Keratinocyte (primary cell): ENCODE data around the gene TP53INP2. TPM values are rescaled to one million over a fixed set of nuclear protein-coding genes. Genes with fewer than 3 reads are reported as not detected.

Experiments
- DNase-seq: peaks from one replicate; pipeline ENCODE4 v3.0.0-alpha.2; 2011; ENCODE audit warnings: low read depth, missing footprints, low spot score
- FAIRE-seq: peaks from 2 replicates; lab custom pipeline; 2011; peaks lifted over from hg19 to GRCh38; lab: Jason Lieb, UNC
- H2AFZ ChIP-seq: 2 replicates; pipeline ENCODE4 v1.6.0; 2012; ENCODE audit warnings: low read length, control low read depth, inconsistent platforms; ENCODE audit not compliant: control insufficient read depth
- H3K27ac ChIP-seq: 2 replicates; pipeline ENCODE4 v1.5.1; 2011; ENCODE audit warnings: low read length; ENCODE audit not compliant: control insufficient read depth, insufficient read depth
- H3K27me3 ChIP-seq: 3 replicates; pipeline ENCODE4 v1.6.0; 2011; ENCODE audit warnings: low read length; ENCODE audit not compliant: control insufficient read depth, insufficient read depth; ENCODE audit errors: extremely low read depth
- H3K36me3 ChIP-seq, 2 experiments: 2 replicates in 1 of 2; 3 replicates in 1 of 2; pipeline ENCODE4 v1.5.1; 2011; ENCODE audit warnings: low read length in 2 of 2, mild to moderate bottlenecking in 1 of 2; ENCODE audit not compliant: control insufficient read depth in 2 of 2, insufficient read depth in 2 of 2; ENCODE audit errors: extremely low read depth in 1 of 2
- H3K4me1 ChIP-seq: 3 replicates; pipeline ENCODE4 v1.5.1; 2011; ENCODE audit warnings: low read length; ENCODE audit not compliant: control insufficient read depth, insufficient read depth; ENCODE audit errors: extremely low read depth
- H3K4me2 ChIP-seq: 3 replicates; pipeline ENCODE4 v1.6.0; 2011; ENCODE audit warnings: low read depth, low read length; ENCODE audit not compliant: control insufficient read depth, insufficient read depth; ENCODE audit errors: extremely low read depth
- H3K4me3 ChIP-seq, 3 experiments: fragments of 200-600 bp in 1 of 3; sonication (generic) in 1 of 3; 2 replicates in 2 of 3; 3 replicates in 1 of 3; pipeline ENCODE4 v1.5.1; 2011 to 2016; ENCODE audit warnings: low read length in 3 of 3, mild to moderate bottlenecking in 3 of 3, control low read depth in 2 of 3, inconsistent platforms in 1 of 3, low read depth in 1 of 3, mixed read lengths in 1 of 3, mixed run types in 1 of 3, moderate library complexity in 1 of 3; ENCODE audit not compliant: control insufficient read depth in 2 of 3, insufficient read depth in 2 of 3; ENCODE audit errors: extremely low read depth in 1 of 3
- H3K79me2 ChIP-seq: 2 replicates; pipeline ENCODE4 v1.6.0; 2012; ENCODE audit warnings: low read length; ENCODE audit not compliant: control insufficient read depth, insufficient read depth
- H3K9ac ChIP-seq: 3 replicates; pipeline ENCODE4 v1.6.0; 2011; ENCODE audit warnings: low read length; ENCODE audit not compliant: control insufficient read depth, insufficient read depth; ENCODE audit errors: extremely low read depth
- H3K9me1 ChIP-seq: 3 replicates; pipeline ENCODE4 v1.6.0; 2011; ENCODE audit warnings: low read length; ENCODE audit not compliant: control insufficient read depth, insufficient read depth; ENCODE audit errors: extremely low read depth
- H3K9me3 ChIP-seq: 2 replicates; pipeline ENCODE4 v1.5.1; 2012; ENCODE audit warnings: low read depth, low read length; ENCODE audit not compliant: control insufficient read depth
- H4K20me1 ChIP-seq: 3 replicates; pipeline ENCODE4 v1.6.0; 2011; ENCODE audit warnings: low read length; ENCODE audit not compliant: control insufficient read depth, insufficient read depth; ENCODE audit errors: extremely low read depth
- EZH2 ChIP-seq: IDR thresholded peaks from one replicate; pipeline ENCODE4 v1.6.1; 2012; ENCODE audit warnings: inconsistent platforms, mild to moderate bottlenecking, low read length, moderate library complexity
- dilution Hi-C: fragments of 300-500 bp; cut with MboI; formaldehyde crosslinking; loops from one replicate; pipeline ENCODE4 v1.7.0; 2020; ENCODE audit warnings: low sequenced_read_pairs; ENCODE audit not compliant: extremely low pct_ligation_motif_present
- polyA plus RNA-seq, 5 experiments: library from polyadenylated mRNA; depleted of rRNA in 3 of 5; stranded (reverse) in 3 of 5; stranded (forward) in 1 of 5; unstranded in 1 of 5; fragments of >200 nt; gene quantifications; 1 replicate in 1 of 5; 2 replicates in 3 of 5; 3 replicates in 1 of 5; pipeline versions ENCODE4 v1.2.1 to v1.2.3, GENCODE V29; 2011 to 2012; ENCODE audit warnings: missing spikeins in 2 of 5, low read depth in 1 of 5, low replicate concordance in 1 of 5
- TF ChIP-seq, protein P1 (sequence below), 3 experiments: IDR thresholded peaks in 1 of 3; conservative IDR thresholded peaks in 1 of 3; optimal IDR thresholded peaks in 1 of 3; 2 replicates in 2 of 3; 3 replicates in 1 of 3; pipeline versions ENCODE3 to v1.5.1; 2011; ENCODE audit warnings: low read length in 3 of 3, mild to moderate bottlenecking in 3 of 3, moderate library complexity in 2 of 3, control low read depth in 1 of 3, inconsistent platforms in 1 of 3; ENCODE audit not compliant: insufficient read depth in 2 of 3; ENCODE audit errors: extremely low read depth in 1 of 3

The TP53INP2 gene
- polyA plus RNA-seq, 1 donor (not counting 4 experiments of a cell fraction or from before 2014, with no cell fraction given): 1.0 TPM

DNA sequence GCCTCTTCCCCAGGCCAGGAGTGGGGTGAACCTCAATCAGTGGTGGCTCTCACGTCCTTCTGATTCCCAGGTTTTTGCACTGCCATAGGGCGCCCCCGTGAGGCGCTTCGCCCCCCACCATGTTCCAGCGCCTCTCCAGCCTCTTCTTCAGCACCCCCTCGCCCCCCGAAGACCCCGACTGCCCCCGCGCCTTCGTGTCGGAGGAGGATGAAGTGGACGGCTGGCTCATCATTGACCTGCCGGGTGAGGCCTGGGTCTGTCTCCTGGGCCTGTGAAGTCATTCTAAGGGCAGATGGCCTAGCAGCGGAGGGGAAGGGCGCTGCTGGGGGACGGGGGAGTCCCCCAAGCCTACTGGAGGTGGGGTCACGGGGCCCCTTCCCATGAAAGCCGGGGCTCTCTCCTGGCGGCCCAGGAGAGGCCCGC is 4.5 kb downstream of the TP53INP2 start:
- H3K27me3 ChIP-seq: no peaks in the 10 kb centered on the region
- H2AFZ ChIP-seq: no peak overlapping the region
- no peak overlapping the region for H3K9ac ChIP-seq
- H3K79me2 ChIP-seq: no peaks in the 10 kb centered on the region
- H3K9me3 ChIP-seq: no peaks in the 10 kb centered on the region
- H3K9me1 ChIP-seq: peaks cover 2% of the 10 kb centered on the region
- FAIRE-seq (no peak), DNase-seq (no peak)
- dilution Hi-C loops: no loop called here
- H4K20me1 ChIP-seq: peaks cover 11% of the 10 kb centered on the region
- H3K4me3 ChIP-seq: peak overlapping the region in 2 of 3 experiments; percentile 65 to 70
- H3K4me2 ChIP-seq: peak overlapping the region; percentile 85
- peaks cover 32% of the 10 kb centered on the region for H3K4me1 ChIP-seq
- TF ChIP-seq EZH2: no peak
- TF ChIP-seq, protein P1, sequence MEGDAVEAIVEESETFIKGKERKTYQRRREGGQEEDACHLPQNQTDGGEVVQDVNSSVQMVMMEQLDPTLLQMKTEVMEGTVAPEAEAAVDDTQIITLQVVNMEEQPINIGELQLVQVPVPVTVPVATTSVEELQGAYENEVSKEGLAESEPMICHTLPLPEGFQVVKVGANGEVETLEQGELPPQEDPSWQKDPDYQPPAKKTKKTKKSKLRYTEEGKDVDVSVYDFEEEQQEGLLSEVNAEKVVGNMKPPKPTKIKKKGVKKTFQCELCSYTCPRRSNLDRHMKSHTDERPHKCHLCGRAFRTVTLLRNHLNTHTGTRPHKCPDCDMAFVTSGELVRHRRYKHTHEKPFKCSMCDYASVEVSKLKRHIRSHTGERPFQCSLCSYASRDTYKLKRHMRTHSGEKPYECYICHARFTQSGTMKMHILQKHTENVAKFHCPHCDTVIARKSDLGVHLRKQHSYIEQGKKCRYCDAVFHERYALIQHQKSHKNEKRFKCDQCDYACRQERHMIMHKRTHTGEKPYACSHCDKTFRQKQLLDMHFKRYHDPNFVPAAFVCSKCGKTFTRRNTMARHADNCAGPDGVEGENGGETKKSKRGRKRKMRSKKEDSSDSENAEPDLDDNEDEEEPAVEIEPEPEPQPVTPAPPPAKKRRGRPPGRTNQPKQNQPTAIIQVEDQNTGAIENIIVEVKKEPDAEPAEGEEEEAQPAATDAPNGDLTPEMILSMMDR (optimal IDR thresholded peaks at IDR 0.05 in 1 of 3, IDR thresholded peaks at IDR 0.05 in 1 of 3, conservative IDR thresholded peaks at IDR 0.05 in 1 of 3; ENCODE audit: extremely low read depth in 1 of 3, insufficient read depth in 2 of 3, low read length in 3 of 3): peak; percentile 22 to 65 (median 41)
- H3K36me3 ChIP-seq: peaks cover 2 to 5% of the 10 kb centered on the region in 2 experiments
- H3K27ac ChIP-seq: no peak overlapping the region

DNA sequence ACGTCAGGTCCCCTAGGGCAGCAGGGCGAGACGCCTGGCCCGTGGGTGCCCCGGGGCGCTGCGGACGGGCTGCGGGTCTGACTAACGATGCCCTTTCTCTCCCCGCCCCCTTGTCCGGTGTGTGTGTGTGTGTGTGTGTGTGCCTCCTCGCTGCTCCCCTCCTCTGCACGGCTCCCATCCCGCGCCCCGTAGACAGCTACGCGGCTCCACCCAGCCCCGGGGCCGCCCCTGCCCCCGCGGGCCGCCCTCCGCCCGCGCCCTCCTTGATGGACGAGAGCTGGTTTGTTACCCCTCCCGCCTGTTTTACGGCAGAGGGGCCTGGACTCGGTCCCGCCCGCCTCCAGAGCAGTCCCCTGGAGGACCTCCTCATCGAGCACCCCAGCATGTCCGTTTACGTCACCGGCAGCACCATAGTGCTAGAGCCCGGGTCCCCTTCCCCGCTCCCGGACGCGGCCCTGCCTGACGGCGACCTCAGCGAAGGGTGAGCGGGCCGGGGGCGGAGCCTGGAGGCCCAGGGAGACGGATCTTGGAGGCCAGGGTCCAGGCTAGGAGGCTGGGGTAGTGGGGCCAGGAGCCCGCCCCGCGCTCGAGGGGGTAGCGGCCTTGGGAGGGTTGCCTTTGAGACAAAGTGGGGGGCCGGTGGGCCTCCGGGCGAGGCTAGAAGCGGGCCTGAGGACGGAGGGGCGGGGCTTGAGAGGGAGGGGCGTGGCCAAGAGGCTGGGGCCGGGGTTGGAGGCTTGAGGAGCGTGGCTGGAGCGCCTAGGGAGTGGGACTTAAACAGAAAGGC is 5.1 kb downstream of the TP53INP2 start:
- Histone ChIP-seq H3K9me1 (peaks cover 5% of the 10 kb centered on the region), H3K4me2 (peak overlapping the region; percentile 85), H3K4me3 (peak overlapping the region; percentile 43 to 70 (median 65)), H3K36me3 (peaks cover 2 to 5% of the 10 kb centered on the region in 2 experiments), H3K9me3 (no peaks in the 10 kb centered on the region), H3K4me1 (peaks cover 35% of the 10 kb centered on the region), H3K27me3 (no peaks in the 10 kb centered on the region), H3K79me2 (no peaks in the 10 kb centered on the region), H3K27ac (peak overlapping the region; percentile 20), H2AFZ (peak overlapping the region; percentile 79), H4K20me1 (peaks cover 14% of the 10 kb centered on the region), H3K9ac (peak overlapping the region; percentile 65)
- dilution Hi-C loops: no loop called here
- DNase-seq (no peak), FAIRE-seq (no peak)
- TF ChIP-seq, protein P1 (optimal IDR thresholded peaks at IDR 0.05 in 1 of 3, IDR thresholded peaks at IDR 0.05 in 1 of 3, conservative IDR thresholded peaks at IDR 0.05 in 1 of 3; ENCODE audit: extremely low read depth in 1 of 3, insufficient read depth in 2 of 3, low read length in 3 of 3): peak in 1 of 3 experiments; percentile 2
- TF ChIP-seq EZH2: no peak
